Anterior cingulate cortex (tissue), 58 donors: Measurements from ENCODE around the gene NME7.

Source experiments
- DNase-seq, 58 donors: peaks; one replicate each; lab custom pipeline; 2025; lab: John Stamatoyannopoulos, UW

The NME7 gene

GRCh38 chr1:169113613-169114119 is 253.9 kb downstream of the NME7 start:
- DNase-seq, result no peak

GRCh38 chr1:169112241-169112640 is 255.4 kb downstream of the NME7 start:
- no peak for DNase-seq

- DNase-seq, result peak in 1 of 58 donors; percentile 25
Observed at GRCh38 chr1:169111472-169111871, 256.1 kb downstream of the NME7 start.

- peak in 2 of 58 donors; percentile 7 to 27 for DNase-seq
Observed at GRCh38 chr1:169110689-169111447, 256.7 kb downstream of the NME7 start.

- peak in 5 of 58 donors; percentile 18 to 35 (median 26) for DNase-seq
Observed at GRCh38 chr1:169110236-169110635, 257.4 kb downstream of the NME7 start.

- peak in 39 of 58 donors; percentile 19 to 84 (median 59) for DNase-seq
Observed at GRCh38 chr1:169109561-169110134, 257.9 kb downstream of the NME7 start.

- DNase-seq, result peak in 19 of 58 donors; percentile 24 to 68 (median 42)
Observed at GRCh38 chr1:169108863-169109560, 258.6 kb downstream of the NME7 start.

- no peak for DNase-seq
Observed at GRCh38 chr1:169108223-169108622, 259.4 kb downstream of the NME7 start.

- DNase-seq, result peak in 19 of 58 donors; percentile 18 to 71 (median 38)
Observed at GRCh38 chr1:169107603-169108208, 259.9 kb downstream of the NME7 start.

- peak in 2 of 58 donors; percentile 56 to 66 for DNase-seq
Observed at GRCh38 chr1:169106921-169107602, 260.5 kb downstream of the NME7 start.

- peak in 56 of 58 donors; percentile 49 to 92 (median 84) for DNase-seq
Observed at GRCh38 chr1:169106095-169106920, 261.3 kb downstream of the NME7 start, which contains the start of gene ATP1B1. Gene ATP1B1, plus strand, starts transcription at chr1:169106690. Its CDS starts 140 bp downstream, at chr1:169106830.

GRCh38 chr1:169105434-169106094 is 262.0 kb downstream of the NME7 start:
- peak in 49 of 58 donors; percentile 44 to 89 (median 74) for DNase-seq

- DNase-seq, result peak in 2 of 58 donors; percentile 56 to 61
Observed at GRCh38 chr1:169105087-169105433, 262.5 kb downstream of the NME7 start.

- DNase-seq, result no peak
Observed at GRCh38 chr1:169103480-169103893, 264.1 kb downstream of the NME7 start.

- peak in 1 of 58 donors; percentile 57 for DNase-seq
Observed at GRCh38 chr1:169103002-169103401, 264.6 kb downstream of the NME7 start.

GRCh38 chr1:169102567-169102966 is 265.0 kb downstream of the NME7 start:
- peak in 47 of 58 donors; percentile 19 to 80 (median 57) for DNase-seq

GRCh38 chr1:169100651-169101088 is 266.9 kb downstream of the NME7 start:
- DNase-seq, result no peak

- peak in 1 of 58 donors; percentile 31 for DNase-seq
Observed at GRCh38 chr1:169100208-169100607, 267.4 kb downstream of the NME7 start.
